K562 (cell line): ENCODE results near the gene ELMOD1. TPM values are rescaled to one million over a fixed set of nuclear protein-coding genes. Genes with fewer than 3 reads are reported as not detected.
"Not testable (repeated sequence)": the region's sequence is repeated elsewhere in the genome, so short reads cannot be mapped to it uniquely, and the experiment has no call there.

Experiments
- ATAC-seq: fragments of 200-7000 bp; cut with Tn5 transposase; 3 replicates; pipeline ENCODE4 v1.9.1; 2020; ENCODE audit warnings: moderate library complexity
- BruUV-seq: library from RNA; stranded (reverse); fragments of 400-500 nt; replicated peaks from 2 replicates; lab custom pipeline; 2021; lab: Mats Ljungman, UMichigan
- CTCF ChIA-PET: fragments of 300-600 bp; formaldehyde crosslinking; extraction: SDS; loops from one replicate; lab custom pipeline; 2021; ENCODE audit warnings: low intra/inter-chr PET ratio; lab: Yijun Ruan, JAX
- POLR2A ChIA-PET: fragments of 300-600, 350-650 bp; sonication (Branson Sonifier 250); formaldehyde crosslinking; extraction: SDS; loops from one replicate; lab custom pipeline; 2021; ENCODE audit warnings: antibody characterized with exemption, inconsistent platforms; lab: Yijun Ruan, JAX
- DNase-seq, 4 experiments: peaks; one replicate each; pipeline versions ENCODE4 v3.0.0 to v3.0.0-alpha.2; 2011 to 2018; ENCODE audit warnings: low spot score in 3 of 4, mixed read lengths in 3 of 4; ENCODE audit errors: extremely low read depth in 1 of 4
- FAIRE-seq: peaks from 2 replicates; lab custom pipeline; 2011; peaks lifted over from hg19 to GRCh38; lab: Jason Lieb, UNC
- H2AFZ ChIP-seq: 2 replicates; pipeline ENCODE4 v1.6.0; 2011; ENCODE audit warnings: low read depth, low read length, control low read depth, inconsistent platforms
- H3K27ac ChIP-seq: fragments of 200-600 bp; 3 replicates; pipeline ENCODE4 v1.8.0; 2011; ENCODE audit warnings: low read depth, mild to moderate bottlenecking, control low read depth, inconsistent platforms, low read length, moderate library complexity, mixed read lengths; ENCODE audit errors: extremely low read depth
- H3K27me3 ChIP-seq, 2 experiments: fragments of 300-600 bp in 1 of 2; 2 replicates in 1 of 2; 3 replicates in 1 of 2; pipeline versions ENCODE4 v1.6.0 to v1.8.0; 2011; ENCODE audit warnings: inconsistent platforms in 2 of 2, low read length in 2 of 2, mild to moderate bottlenecking in 1 of 2, mixed read lengths in 1 of 2, moderate library complexity in 1 of 2; ENCODE audit not compliant: control insufficient read depth in 2 of 2, insufficient read depth in 2 of 2
- H3K36me3 ChIP-seq: fragments of 300-600 bp; 3 replicates; pipeline ENCODE4 v1.8.0; 2011; ENCODE audit warnings: mild to moderate bottlenecking, low read length, inconsistent platforms; ENCODE audit not compliant: control insufficient read depth, insufficient read depth
- H3K4me1 ChIP-seq, 2 experiments: fragments of 200-600 bp in 1 of 2; replicated peaks in 1 of 2; 2 replicates in 1 of 2; 3 replicates in 1 of 2; pipeline versions ENCODE4 v1.5.1 to v1.8.0; 2011; ENCODE audit warnings: inconsistent platforms in 2 of 2, low read length in 2 of 2, mild to moderate bottlenecking in 1 of 2, mixed read lengths in 1 of 2, moderate library complexity in 1 of 2; ENCODE audit not compliant: control insufficient read depth in 2 of 2, insufficient read depth in 2 of 2
- H3K4me2 ChIP-seq: 2 replicates; pipeline ENCODE4 v1.6.1; 2011; ENCODE audit warnings: low read length, control low read depth, inconsistent platforms, mixed read lengths; ENCODE audit not compliant: insufficient read depth
- H3K4me3 ChIP-seq: fragments of 200-600 bp; sonication (generic), shearing (Covaris generic); 2 replicates; pipeline ENCODE4 v1.5.1; 2016; ENCODE audit warnings: control low read depth, inconsistent platforms
- H3K79me2 ChIP-seq: fragments of 200-600 bp; 3 replicates; pipeline ENCODE4 v1.8.0; 2011; ENCODE audit warnings: low read length, inconsistent platforms; ENCODE audit not compliant: control insufficient read depth, insufficient read depth
- H3K9ac ChIP-seq, 2 experiments: 2 replicates each; pipeline versions ENCODE4 v1.6.0 to v1.6.1; 2011; ENCODE audit warnings: low read depth in 2 of 2, low read length in 2 of 2, control low read depth in 1 of 2, inconsistent platforms in 1 of 2, mild to moderate bottlenecking in 1 of 2, mixed read lengths in 1 of 2; ENCODE audit not compliant: insufficient read depth in 1 of 2
- H3K9me1 ChIP-seq: one replicate; pipeline ENCODE4 v1.6.0; 2011; ENCODE audit warnings: inconsistent platforms, mild to moderate bottlenecking, low read length, moderate library complexity; ENCODE audit not compliant: control insufficient read depth, insufficient read depth
- H3K9me3 ChIP-seq: replicated peaks from 2 replicates; pipeline ENCODE4 v1.5.1; 2011; ENCODE audit warnings: low read depth, low read length, inconsistent platforms; ENCODE audit not compliant: control insufficient read depth, insufficient read depth
- H4K20me1 ChIP-seq: replicated peaks from 2 replicates; pipeline ENCODE4 v1.6.1; 2011; ENCODE audit warnings: low read length, inconsistent platforms, mixed read lengths; ENCODE audit not compliant: control insufficient read depth, insufficient read depth
- HNRNPUL1 ChIP-seq: fragments of 200-400 bp; formaldehyde crosslinking; IDR thresholded peaks from 2 replicates; pipeline ENCODE4 v1.6.1; 2017; ENCODE audit warnings: low read length
- RBM25 ChIP-seq: fragments of 200-400 bp; formaldehyde crosslinking; IDR thresholded peaks from 2 replicates; pipeline ENCODE4 v1.6.1; 2018; ENCODE audit warnings: low read length, low read depth, moderate library complexity; ENCODE audit not compliant: severe bottlenecking
- ZNF146 ChIP-seq: IDR thresholded peaks from one replicate; pipeline ENCODE4 v1.6.1; 2018; ENCODE audit warnings: missing compliant biosample characterization; ENCODE audit not compliant: unreplicated experiment
- WGBS: fragments of 100-300 bp; shearing (Covaris generic); methylation state at CpG from one replicate; pipeline ENCODE4 v1.1.6; 2016; ENCODE audit warnings: low coverage, mixed read lengths; ENCODE audit not compliant: insufficient coverage; ENCODE audit errors: missing lambda C conversion rate; 5-methylcytosine and 5-hydroxymethylcytosine counted together
- in situ Hi-C: fragments of 300-500 bp; cut with MboI; formaldehyde crosslinking; loops from 4 replicates; pipeline ENCODE4 v1.15.0; 2018; ENCODE audit warnings: inconsistent platforms, mixed read lengths
- intact Hi-C: fragments of 100-400 bp; cut with micrococcal nuclease; formaldehyde crosslinking; loops from 2 replicates; pipeline ENCODE4 v1.14.2; 2022
- polyA plus RNA-seq, 8 experiments: library from polyadenylated mRNA; depleted of rRNA in 4 of 8; stranded (reverse) in 5 of 8; unstranded in 3 of 8; fragments of >200 nt; fragmentation: Nextera tagmentation in 2 of 8; fragmentation: Illumina TruSeq in 1 of 8; extraction: Ambion mirVana in 2 of 8; extraction: Trizol in 1 of 8; gene quantifications; 2 replicates each; pipeline versions ENCODE4 v1.2.1 to v1.2.3, GENCODE V29; 2011 to 2014; ENCODE audit warnings: inconsistent platforms in 1 of 8, missing spikeins in 1 of 8
- total RNA-seq, 7 experiments: library from RNA; depleted of rRNA in 6 of 7; stranded (reverse); fragments of >200 nt in 6 of 7; fragmentation: Illumina TruSeq in 2 of 7; extraction: Trizol in 2 of 7; gene quantifications; 2 replicates each; pipeline versions ENCODE4 v1.2.1 to v1.2.3, GENCODE V29; 2011 to 2021; ENCODE audit warnings: low replicate concordance in 1 of 7

ELMOD1 gene
- total and polyA plus RNA-seq, 9 of the 15 experiments (the other 6 are each of a cell fraction or from before 2014, with no cell fraction given), result not detected

- DNase-seq (no peak), ATAC-seq (no peak), FAIRE-seq (no peak)
- Histone ChIP-seq H3K4me1 (no peaks in the 10 kb centered on the region), H2AFZ (no peak overlapping the region), H4K20me1 (no peaks in the 10 kb centered on the region), H3K36me3 (no peaks in the 10 kb centered on the region), H3K79me2 (no peaks in the 10 kb centered on the region), H3K9me3 (no peaks in the 10 kb centered on the region), H3K4me3 (no peak overlapping the region), H3K9ac (no peak overlapping the region), H3K4me2 (no peak overlapping the region), H3K9me1 (no peaks in the 10 kb centered on the region), H3K27me3 (no peaks in the 10 kb centered on the region), H3K27ac (no peak overlapping the region)
- no peak for TF ChIP-seq HNRNPUL1
- intact Hi-C loops, result loop anchor here (5.0 kb wide), 1 partner anchor 195 kb away; no protein-coding TSS in a partner anchor
- BruUV-seq, result no TSS peak
- ChIA-PET CTCF (interaction anchor here (0.9 to 1.9 kb wide), 2 partner anchors 112 to 321 kb away, joined by 5 to 8 read pairs; no protein-coding TSS in a partner anchor), POLR2A (no interaction called here)
- 5% methylated on average over 6 of the region's 6 CpGs for WGBS
- in situ Hi-C loops, result no loop called here
Measured at GRCh38 chr11:107577346-107577711, 13.6 kb upstream of the ELMOD1 start.

DNA sequence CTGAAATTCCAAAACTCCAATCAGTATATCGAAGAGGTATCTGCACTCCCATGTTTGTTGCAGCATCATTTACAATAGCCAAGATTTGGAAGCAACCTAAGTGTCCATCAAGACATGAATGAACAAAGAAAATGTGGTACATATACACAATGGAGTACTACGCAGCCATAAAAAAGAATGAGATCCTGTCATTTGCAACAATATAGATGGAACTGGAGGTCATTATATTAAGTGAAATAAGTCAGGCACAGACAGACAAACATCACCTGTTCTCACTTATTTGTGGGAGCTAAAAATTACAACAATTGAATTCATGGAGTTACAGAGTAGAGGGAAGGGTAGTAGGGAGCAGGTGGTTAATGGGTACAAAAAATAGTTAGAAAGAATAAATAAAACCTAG is 11.8 kb upstream of the ELMOD1 start:
- H2AFZ ChIP-seq, H3K79me2 ChIP-seq, H3K27ac ChIP-seq, FAIRE-seq, ATAC-seq, H4K20me1 ChIP-seq, H3K27me3 ChIP-seq, H3K4me2 ChIP-seq, H3K9ac ChIP-seq, H3K4me3 ChIP-seq, H3K4me1 ChIP-seq, BruUV-seq, in situ Hi-C loops, H3K36me3 ChIP-seq, CTCF ChIA-PET, H3K9me3 ChIP-seq, DNase-seq, H3K9me1 ChIP-seq: not testable (repeated sequence)
- TF ChIP-seq ZNF146 (CRISPR knock-in tag), result peak; percentile 83
- peak; percentile 27 for TF ChIP-seq RBM25
- POLR2A ChIA-PET, result interaction anchor here (0.6 kb wide), 1 partner anchor 13 kb away, joined by 4 read pairs; no protein-coding TSS in a partner anchor
- 9% methylated on average over 2 of the region's 2 CpGs for WGBS
- intact Hi-C loops, result loop anchor here (5.0 kb wide), 1 partner anchor 193 kb away; no protein-coding TSS in a partner anchor
